CD4-positive, alpha-beta T cell (primary cell): Measurements from ENCODE around the gene MRPL19. TPM values are rescaled to one million over a fixed set of nuclear protein-coding genes. Genes with fewer than 3 reads are reported as not detected.

Experiments used
- ATAC-seq: fragments of 200-7000 bp; cut with Tn5 transposase; one replicate; pipeline ENCODE4 v1.10.0; 2022; ENCODE audit warnings: mild to moderate bottlenecking; ENCODE audit not compliant: poor library complexity
- CTCF ChIA-PET: fragments of 350-600 bp; sonication (Branson Sonifier 250); formaldehyde crosslinking; loops from one replicate; lab custom pipeline; 2021; ENCODE audit warnings: antibody characterized with exemption, inconsistent platforms; lab: Charles Lee
- POLR2A ChIA-PET: fragments of 350-600 bp; sonication (Branson Sonifier 250); formaldehyde crosslinking; loops from one replicate; lab custom pipeline; 2021; ENCODE audit warnings: antibody characterized with exemption, inconsistent platforms; lab: Charles Lee
- DNase-seq, 14 experiments: peaks; one replicate each; pipeline ENCODE4 v3.0.0-alpha.2; 2013 to 2020; ENCODE audit warnings: mixed read lengths in 2 of 14
- H3K27ac ChIP-seq, 2 donors: one replicate each; pipeline versions ENCODE4 v1.5.1 to v1.7.0; 2013; ENCODE audit warnings: low read length in 2 of 2, low read depth in 1 of 2, mild to moderate bottlenecking in 1 of 2
- H3K27me3 ChIP-seq, 2 experiments: 1 replicate in 1 of 2; 2 replicates in 1 of 2; pipeline versions ENCODE4 v1.6.1 to v1.7.0; 2013; ENCODE audit warnings: low read length in 2 of 2, control low read depth in 1 of 2, mild to moderate bottlenecking in 1 of 2, moderate library complexity in 1 of 2; ENCODE audit not compliant: insufficient read depth in 2 of 2, control insufficient read depth in 1 of 2
- H3K36me3 ChIP-seq: one replicate; pipeline ENCODE4 v1.6.1; 2013; ENCODE audit warnings: low read length, control low read depth; ENCODE audit not compliant: insufficient read depth
- H3K4me1 ChIP-seq: one replicate; pipeline ENCODE4 v1.6.1; 2013; ENCODE audit warnings: low read length, control low read depth; ENCODE audit not compliant: insufficient read depth
- H3K4me3 ChIP-seq: one replicate; pipeline ENCODE4 v1.5.1; 2013; ENCODE audit warnings: mild to moderate bottlenecking, low read length, moderate library complexity
- H3K9me3 ChIP-seq, 2 experiments: 1 replicate in 1 of 2; 2 replicates in 1 of 2; pipeline versions ENCODE4 v1.6.1 to v1.7.0; 2013; ENCODE audit warnings: low read length in 2 of 2, mild to moderate bottlenecking in 2 of 2, control low read depth in 1 of 2, moderate library complexity in 1 of 2; ENCODE audit not compliant: control insufficient read depth in 1 of 2, insufficient read depth in 1 of 2
- H3K27ac Mint-ChIP-seq: one replicate; pipeline ENCODE4 v1.8.0; 2020; ENCODE audit warnings: mixed read lengths
- H3K27me3 Mint-ChIP-seq: one replicate; pipeline ENCODE4 v1.8.0; 2021; ENCODE audit warnings: mixed read lengths
- H3K36me3 Mint-ChIP-seq: one replicate; pipeline ENCODE4 v1.8.0; 2021; ENCODE audit warnings: low read depth, mixed read lengths
- H3K4me1 Mint-ChIP-seq: one replicate; pipeline ENCODE4 v1.8.0; 2021; ENCODE audit warnings: low read depth, mixed read lengths
- H3K4me3 Mint-ChIP-seq: one replicate; pipeline ENCODE4 v1.8.0; 2020; ENCODE audit warnings: mild to moderate bottlenecking, mixed read lengths
- H3K9me3 Mint-ChIP-seq: one replicate; pipeline ENCODE4 v1.8.0; 2020; ENCODE audit warnings: mixed read lengths
- CTCF ChIP-seq: fragments of 200-600 bp; IDR thresholded peaks from one replicate; pipeline ENCODE4 v1.8.0; 2022; ENCODE audit warnings: antibody characterized with exemption, mild to moderate bottlenecking
- intact Hi-C, 2 experiments: fragments of 100-400 bp; cut with DNase I in 1 of 2; cut with micrococcal nuclease in 1 of 2; formaldehyde crosslinking; loops; one replicate each; pipeline versions ENCODE4 v1.15.1 to v1.9.0; 2023 to 2025; cut with DNase I, micrococcal nuclease
- total RNA-seq, 174 experiments: library from RNA in 2 of 174; stranded (reverse) in 2 of 174; gene quantifications; one replicate each; pipeline ENCODE4 v1.2.3 and lab custom pipeline; 2021 to 2026

Gene MRPL19
- total RNA-seq, 2 experiments from 2014 or later: 10.7 to 14.9 TPM

GRCh38 chr2:75705921-75706320 is 59.3 kb downstream of the MRPL19 start:
- H3K27me3 Mint-ChIP-seq: no peaks in the 10 kb centered on the region
- no peak for ATAC-seq

GRCh38 chr2:75707901-75708300 is 61.3 kb downstream of the MRPL19 start:
- CTCF ChIA-PET: no interaction called here
- intact Hi-C loops: no loop called here
- Histone ChIP-seq H3K4me3 (no peak overlapping the region), H3K9me3 (no peaks in the 10 kb centered on the region), H3K36me3 (peaks cover 29% of the 10 kb centered on the region), H3K4me1 (peaks cover 8% of the 10 kb centered on the region), H3K27ac (no peak overlapping the region), H3K27me3 (no peaks in the 10 kb centered on the region)
- Mint-ChIP-seq H3K27me3 (no peaks in the 10 kb centered on the region), H3K4me3 (peak overlapping the region; percentile 68), H3K9me3 (no peaks in the 10 kb centered on the region), H3K36me3 (peaks cover 43% of the 10 kb centered on the region), H3K4me1 (peaks cover 41% of the 10 kb centered on the region), H3K27ac (no peak overlapping the region)
- ATAC-seq (no peak), DNase-seq (no peak)
- TF ChIP-seq CTCF: no peak
- POLR2A ChIA-PET: interaction anchor here (4.3 kb wide), 1 partner anchor 61 kb away, joined by 26 read pairs; the partner anchor contains the start of gene MRPL19

More at GRCh38 chr2:75705921-75706320, 59.3 kb downstream of the MRPL19 start:
- ChIA-PET CTCF (no interaction called here), POLR2A (no interaction called here)
- intact Hi-C loops: no loop called here
- H3K9me3 ChIP-seq: no peaks in the 10 kb centered on the region
- H3K4me1 Mint-ChIP-seq: peaks cover 36% of the 10 kb centered on the region
- H3K27me3 ChIP-seq: no peaks in the 10 kb centered on the region
- no peaks in the 10 kb centered on the region for H3K9me3 Mint-ChIP-seq
- no peak for TF ChIP-seq CTCF
- H3K27ac ChIP-seq: no peak overlapping the region
- H3K27ac Mint-ChIP-seq: no peak overlapping the region
- DNase-seq: no peak
- peaks cover 47% of the 10 kb centered on the region for H3K36me3 ChIP-seq
- peaks cover 1% of the 10 kb centered on the region for H3K4me1 ChIP-seq
- H3K4me3 Mint-ChIP-seq: no peak overlapping the region
- H3K4me3 ChIP-seq: no peak overlapping the region
- peaks cover 59% of the 10 kb centered on the region for H3K36me3 Mint-ChIP-seq

GRCh38 chr2:75709297-75709696 is 62.7 kb downstream of the MRPL19 start:
- ChIA-PET POLR2A (interaction anchor here (4.3 kb wide), 1 partner anchor 62 kb away, joined by 26 read pairs; the partner anchor contains the start of gene MRPL19), CTCF (interaction anchor here (2.1 kb wide), 1 partner anchor 68 kb away, joined by 8 read pairs; no protein-coding TSS in a partner anchor)
- no peak for DNase-seq

More at GRCh38 chr2:75709297-75709696, 62.7 kb downstream of the MRPL19 start:
- Histone ChIP-seq H3K4me1 (peaks cover 8% of the 10 kb centered on the region), H3K27me3 (no peaks in the 10 kb centered on the region), H3K4me3 (peak overlapping the region; percentile 79), H3K9me3 (no peaks in the 10 kb centered on the region), H3K36me3 (peaks cover 18% of the 10 kb centered on the region), H3K27ac (no peak overlapping the region)
- intact Hi-C loops: no loop called here
- Mint-ChIP-seq H3K27me3 (no peaks in the 10 kb centered on the region), H3K9me3 (no peaks in the 10 kb centered on the region), H3K4me3 (peak overlapping the region; percentile 81), H3K27ac (peak overlapping the region; percentile 98), H3K4me1 (peaks cover 41% of the 10 kb centered on the region), H3K36me3 (peaks cover 29% of the 10 kb centered on the region)
- ATAC-seq: no peak
- TF ChIP-seq CTCF: no peak
